Stimulated activated CD4-positive, alpha-beta T cell treated with anti-CD3 and anti-CD28 coated beads, Interleukin-2, amount 100 ng/mL, for 4 hours (primary cell): ENCODE measurements around the gene SLC6A6.

Experiments used
- DNase-seq: peaks from one replicate; pipeline ENCODE4 v3.0.0-alpha.2; 2020; ENCODE audit warnings: low read depth

Gene SLC6A6

DNA sequence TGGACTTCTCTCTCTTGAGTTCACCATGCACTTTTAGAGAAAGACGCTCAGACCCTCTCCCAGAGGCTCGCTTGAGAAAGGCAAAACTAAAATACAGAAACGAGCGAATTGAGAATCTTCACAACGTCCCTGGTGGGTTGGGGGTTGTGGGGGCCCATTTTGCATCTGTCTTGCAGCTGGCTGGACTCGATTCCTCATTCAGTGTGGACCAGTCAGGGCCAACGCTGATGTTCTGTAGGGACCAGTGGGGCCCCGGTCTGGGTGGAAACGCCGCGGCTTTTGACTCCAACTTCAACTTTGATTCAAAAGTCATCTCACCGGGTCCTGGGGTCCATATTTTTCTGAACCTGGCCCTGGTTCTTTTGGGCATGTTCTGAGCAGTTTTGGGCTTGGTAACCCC is 68.1 kb downstream of the SLC6A6 start:
- DNase-seq, result no peak

DNA sequence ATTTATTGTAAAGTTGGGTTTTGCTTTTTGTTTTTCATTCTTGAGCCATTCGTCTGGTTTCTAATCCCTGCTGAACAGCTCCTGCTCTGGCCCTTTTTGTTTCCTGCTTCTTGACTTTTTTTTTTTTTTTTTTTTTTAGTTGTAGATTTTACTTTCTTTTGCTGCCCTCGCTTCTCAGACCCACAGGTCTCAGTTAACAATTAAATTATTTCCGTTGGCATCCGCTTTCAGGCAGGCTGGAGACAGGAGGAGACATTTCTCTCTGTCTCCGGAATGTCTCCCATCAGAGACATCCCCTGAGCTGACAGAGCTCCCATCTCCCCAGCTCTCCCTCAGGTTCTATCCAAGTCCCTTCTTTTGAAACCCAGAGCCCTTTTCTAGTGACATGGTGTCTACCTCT is 68.6 kb downstream of the SLC6A6 start:
- DNase-seq, result no peak

DNA sequence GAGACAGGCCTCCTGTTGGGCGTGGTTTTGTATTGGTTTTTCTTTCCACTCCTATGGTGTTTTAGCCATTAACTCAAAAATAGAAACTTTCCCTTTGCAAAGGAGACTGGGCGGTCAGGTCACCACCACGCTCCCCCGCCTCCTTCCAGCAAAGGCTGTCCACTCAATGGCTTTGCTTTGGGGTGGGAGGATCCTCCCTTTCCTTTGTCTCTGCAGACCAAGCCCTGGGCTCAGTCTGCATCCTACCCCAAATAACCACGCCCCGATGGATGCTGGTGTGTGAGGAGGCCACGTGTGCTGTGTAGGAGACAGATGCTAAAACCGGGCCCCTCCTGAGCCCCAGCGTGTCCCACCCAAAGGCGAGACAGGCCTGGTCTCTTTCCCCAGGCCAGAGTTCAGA is 69.3 kb downstream of the SLC6A6 start:
- no peak for DNase-seq

DNA sequence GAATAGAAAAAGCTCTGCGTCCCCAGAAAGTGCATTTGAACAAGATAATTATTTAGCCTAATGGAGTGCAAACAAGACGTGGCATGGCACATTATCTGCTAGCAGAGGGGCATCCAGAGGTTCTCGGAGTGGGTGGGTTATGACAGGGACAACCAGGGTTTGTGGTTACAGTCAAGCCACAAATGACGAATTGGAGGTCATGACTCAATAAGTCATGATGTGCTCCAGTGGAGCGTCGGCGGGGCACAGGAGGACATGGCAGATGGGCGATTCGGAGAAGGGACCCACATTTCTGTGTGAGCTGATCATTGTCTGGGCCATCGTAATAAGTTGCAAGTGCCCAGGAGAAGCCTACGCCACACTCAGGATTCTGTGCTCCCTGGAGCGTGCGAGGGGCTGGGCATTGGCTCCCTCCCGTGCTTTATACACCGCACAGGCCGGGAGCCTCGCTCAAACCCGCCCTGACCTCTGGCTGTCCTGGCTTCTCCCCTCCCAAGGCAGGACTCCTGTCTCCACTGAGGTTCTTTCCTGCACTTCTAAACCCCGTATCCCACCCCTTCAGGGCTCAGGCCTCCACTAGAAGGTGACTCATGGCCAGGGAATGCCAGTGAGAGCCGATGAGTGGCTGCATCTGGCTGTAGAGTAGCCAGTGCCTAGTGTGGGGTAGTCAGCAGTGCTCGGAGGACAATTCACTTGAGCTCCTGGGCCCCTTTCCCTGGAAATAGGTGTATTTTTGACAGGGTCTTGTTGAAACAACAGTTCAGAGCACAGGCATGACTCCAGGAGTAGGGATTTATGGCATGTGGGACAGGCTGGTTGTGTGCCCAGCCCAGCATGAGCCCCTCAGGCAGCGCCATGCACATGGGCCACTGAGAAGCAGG is 70.3 kb downstream of the SLC6A6 start:
- no peak for DNase-seq

DNA sequence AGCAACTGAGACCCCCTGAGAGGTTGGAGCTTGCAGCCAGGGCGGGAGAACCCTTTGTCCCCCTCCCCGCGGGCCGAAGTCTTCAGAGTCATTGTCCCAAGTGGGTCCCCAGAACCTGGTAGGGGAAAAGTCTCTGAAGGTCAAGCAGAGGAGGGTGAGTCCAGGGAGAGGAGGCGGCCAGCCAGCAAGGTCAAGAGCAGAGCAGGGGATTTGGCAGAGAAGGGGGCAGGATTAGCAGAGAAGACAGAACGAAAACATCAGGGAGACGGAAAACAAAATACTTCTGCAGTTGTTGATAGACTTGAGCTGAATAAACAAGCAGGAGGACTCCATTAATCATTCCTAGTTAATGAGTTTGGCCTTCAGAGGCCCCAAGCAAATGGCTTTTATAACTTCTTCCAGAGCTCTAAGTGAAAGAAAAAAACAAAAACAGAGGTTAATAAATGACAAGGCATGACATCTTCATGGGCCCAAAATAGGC is 71.0 kb downstream of the SLC6A6 start:
- no peak for DNase-seq

DNA sequence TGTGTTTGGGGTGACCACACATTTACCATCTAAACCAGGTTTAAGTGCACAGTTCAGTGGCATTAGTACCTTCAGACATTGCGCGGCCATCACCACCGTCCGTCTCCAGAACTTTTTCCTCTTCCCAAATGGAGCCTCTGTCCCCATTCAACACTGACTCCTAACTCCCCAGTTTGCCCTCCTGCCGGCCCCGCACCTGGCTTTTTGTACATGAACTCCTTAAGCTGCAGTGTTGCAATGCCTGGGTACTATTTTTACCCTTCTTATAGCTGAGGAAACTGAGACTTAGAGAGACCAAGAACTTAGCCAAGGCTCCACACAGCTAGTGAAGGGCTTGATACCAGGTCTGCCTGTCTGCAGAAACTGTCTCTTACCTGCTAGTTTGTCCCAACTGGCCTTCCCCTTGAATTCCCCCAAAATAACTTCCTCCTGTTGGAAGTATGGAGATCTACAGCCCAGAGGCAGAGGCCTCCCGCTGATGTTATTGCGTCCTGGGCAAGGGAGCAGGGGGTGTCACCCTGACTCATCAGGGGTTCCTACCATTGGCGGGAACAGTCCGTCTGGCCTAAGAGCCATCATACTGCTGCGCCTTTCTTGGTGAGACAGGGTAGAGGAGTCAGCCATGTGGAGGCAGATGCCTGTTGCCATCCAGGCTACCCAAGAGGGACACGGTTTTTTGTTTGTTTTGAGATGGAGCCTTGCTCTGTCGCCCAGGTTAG is 72.1 kb downstream of the SLC6A6 start:
- no peak for DNase-seq

DNA sequence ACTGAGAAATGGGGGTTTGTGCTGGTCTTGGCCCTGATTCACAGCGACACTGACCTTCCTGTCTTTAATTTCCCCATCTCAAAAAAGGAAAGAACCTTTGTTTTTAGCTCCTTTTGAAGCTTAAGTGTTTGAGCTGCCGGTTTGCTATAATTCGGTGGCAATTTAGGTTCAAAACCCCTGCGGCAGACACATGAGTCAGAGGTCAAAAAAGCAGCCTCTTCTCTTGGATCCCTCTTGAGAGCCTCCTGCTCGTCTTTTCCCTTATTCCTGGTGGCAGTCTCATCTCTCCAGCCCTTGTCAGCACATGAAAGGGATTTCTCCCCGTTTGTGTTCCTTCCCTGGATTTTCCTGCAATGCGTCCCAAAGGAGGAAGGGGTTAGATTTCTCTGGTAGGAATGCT is 73.2 kb downstream of the SLC6A6 start:
- no peak for DNase-seq

DNA sequence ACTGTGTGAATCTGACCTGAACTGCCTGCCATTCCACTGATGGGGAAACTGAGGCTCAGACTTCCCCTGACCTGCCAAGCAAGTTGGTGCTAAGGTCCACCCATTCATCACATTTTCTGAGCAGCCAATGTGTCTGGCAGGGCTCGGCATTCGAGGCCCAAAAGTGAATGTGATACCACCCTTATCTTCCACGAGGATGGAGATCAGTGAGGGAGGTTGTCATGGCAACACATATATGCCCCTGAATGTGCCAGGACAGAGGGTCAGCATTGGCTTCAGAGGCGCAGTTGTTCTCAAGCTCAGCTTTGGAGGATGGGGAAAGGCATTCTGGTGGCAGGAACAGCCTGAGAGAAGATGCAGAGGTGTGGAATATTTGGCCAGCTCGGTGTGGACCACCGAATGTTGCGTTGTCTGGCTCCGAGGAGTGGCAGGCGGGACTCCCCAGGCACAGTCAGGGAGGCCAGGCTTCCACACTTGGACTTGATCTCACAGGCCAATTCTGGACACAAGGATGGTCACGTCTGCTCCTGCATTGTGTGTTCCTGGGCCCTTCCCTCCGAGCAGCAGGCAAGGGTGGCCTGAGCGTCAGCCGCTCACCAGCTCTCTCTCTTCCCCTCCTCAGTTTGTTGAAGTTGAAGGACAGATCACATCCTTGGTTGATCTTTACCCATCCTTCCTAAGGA is 74.3 kb downstream of the SLC6A6 start:
- DNase-seq, result no peak

DNA sequence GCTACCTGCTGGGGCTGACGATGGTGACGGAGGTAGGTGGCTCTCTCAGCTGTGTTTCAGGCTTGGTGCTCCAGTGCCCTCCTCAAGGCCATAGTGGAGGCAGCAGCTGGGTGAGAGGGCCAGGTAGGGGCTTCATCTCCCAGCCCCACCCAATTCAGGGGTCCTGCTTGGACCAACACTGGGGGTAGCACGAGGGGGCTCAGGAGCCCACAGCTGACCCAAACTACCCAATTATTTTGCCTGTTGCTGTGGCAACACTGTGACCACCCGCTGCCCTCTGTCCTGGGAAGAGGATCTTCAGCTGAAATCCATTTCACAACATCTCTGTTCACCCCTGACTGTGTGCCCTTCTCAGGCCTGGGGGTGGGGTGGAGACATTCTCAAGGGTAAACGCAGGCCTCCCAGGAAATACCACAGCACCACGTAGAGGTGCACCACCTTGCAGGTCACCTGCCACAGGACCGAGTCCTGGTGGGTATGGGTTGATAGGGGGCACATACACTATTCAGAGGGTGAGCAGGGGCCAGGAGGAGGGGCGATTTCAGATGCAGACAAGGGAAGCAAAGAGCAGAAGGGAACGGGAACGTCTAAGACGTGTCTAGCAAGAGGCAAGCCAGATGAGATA is 75.0 kb downstream of the SLC6A6 start:
- no peak for DNase-seq

DNA sequence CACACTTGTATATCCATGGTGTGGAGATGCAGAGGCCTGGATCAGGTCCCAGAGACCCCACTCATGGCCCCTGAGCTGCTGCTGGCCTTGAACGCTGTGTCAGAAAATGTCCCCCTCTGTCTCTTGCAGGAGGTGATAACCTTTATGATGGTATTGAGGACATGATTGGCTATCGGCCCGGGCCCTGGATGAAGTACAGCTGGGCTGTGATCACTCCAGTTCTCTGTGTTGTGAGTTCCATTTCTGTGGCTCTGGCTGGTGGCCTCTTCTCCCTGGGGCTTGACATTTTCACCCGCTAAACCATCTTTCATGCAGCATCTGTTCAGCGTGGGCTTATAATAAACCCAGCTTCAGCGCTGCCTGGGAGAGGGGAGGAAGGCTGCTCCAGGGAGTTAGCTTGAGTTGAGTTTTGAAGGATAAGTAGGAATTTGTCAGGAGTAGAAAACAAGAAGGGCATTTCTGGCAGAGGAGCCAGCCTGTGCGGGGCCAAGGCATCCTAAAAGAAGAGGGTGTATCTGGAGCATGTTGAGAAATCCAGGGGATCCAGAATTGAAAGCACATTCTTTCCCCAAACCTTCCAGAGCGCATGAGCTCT is 76.6 kb downstream of the SLC6A6 start:
- DNase-seq, result no peak

DNA sequence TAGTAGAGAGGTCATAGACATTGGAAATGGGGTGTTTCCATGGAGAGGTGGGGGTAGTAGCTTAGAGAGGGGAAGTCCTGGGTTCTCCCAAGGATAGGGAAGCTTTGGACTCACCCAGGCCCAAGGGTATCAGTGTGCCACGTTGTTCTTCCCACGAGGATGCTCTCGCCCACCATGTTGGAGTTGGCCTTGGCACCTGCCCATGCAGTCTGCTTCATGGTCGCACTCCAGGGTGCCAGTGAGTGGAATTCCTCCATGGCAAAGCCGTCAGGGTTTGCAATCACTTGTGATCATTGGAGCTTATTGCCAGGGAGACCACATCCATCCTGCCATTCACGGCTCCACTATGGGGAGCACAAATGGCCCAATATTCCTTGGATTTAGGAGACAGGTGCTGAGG is 77.2 kb downstream of the SLC6A6 start:
- no peak for DNase-seq

DNA sequence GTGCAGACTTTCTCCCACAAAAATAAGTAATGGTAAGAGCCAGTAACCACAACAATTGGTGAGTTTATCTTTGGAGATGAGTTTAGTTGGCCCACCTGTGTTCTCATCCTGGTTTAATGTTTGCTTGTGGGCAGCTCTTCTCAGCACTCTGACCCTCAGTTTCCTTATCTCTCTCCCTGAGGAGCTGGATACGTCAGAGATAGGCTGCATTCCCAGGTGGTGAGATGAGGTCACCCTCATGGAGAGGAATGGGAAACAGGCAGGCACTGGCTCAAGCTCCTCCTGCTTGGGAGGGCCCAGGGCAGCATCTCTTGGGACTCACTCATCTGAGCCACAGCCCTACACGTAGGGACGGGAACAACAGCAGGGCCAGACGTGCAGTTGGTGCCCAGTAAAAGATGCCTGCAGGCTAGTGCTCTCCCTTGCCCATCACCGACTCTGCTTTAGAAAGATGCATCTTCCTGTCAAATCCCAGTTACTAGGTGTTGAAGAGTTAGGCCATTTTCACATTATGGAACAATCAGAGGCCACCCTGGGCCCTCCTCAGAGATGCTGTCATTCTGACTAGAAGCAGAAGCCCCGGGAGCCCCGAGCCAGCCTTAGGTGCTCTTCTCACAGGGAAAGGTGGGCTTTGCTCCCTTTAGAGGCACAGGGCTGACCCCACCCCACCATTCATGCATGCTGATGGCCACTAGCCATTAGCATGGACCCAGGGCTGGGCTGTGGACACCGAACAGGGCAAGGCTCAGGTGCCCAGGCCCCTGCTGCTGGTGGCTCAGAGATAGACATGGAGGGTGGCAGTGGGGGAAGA is 78.0 kb downstream of the SLC6A6 start:
- DNase-seq, result no peak

DNA sequence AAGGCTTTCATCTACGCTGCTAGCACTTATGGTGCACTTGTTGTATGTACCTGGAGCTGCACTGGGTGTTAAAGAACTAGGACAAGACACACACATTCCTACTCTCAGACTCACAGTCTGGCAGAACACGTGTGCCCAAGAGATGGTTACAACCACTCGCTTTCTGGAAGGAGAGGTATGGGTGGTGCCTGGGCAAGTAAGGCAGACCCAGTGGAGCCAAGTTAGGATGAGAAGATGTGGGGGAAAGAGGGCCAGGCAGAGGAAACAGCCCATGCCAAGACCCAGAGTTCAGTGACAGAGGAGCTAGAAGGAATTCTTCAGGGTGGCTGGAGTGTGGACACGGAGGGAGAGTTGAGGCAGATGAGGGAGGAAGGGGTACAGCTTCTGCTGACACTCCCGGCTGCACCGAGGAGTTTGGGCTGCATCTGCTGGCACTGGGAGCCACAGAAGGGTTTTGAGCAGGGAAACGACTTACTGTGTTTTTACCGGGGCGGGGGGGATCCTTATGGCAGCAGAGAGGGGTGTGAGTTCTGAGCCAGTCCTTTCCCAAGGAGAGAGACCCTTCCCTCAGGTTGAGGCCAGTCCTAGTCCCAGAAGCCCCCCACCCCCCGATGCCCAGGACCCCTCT is 78.7 kb downstream of the SLC6A6 start:
- DNase-seq, result no peak

DNA sequence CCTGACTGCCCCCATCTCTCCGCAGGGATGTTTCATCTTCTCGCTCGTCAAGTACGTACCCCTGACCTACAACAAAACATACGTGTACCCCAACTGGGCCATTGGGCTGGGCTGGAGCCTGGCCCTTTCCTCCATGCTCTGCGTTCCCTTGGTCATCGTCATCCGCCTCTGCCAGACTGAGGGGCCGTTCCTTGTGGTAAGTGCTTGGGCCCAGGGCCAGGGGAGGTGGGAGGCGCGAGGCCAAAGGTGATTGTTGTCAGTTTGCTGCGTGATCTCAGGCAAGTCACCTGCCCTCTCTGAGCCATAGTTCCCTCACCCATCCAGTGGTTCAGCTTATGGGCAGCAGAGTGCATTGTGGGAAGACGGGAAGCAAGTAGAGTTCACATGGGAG is 79.2 kb downstream of the SLC6A6 start:
- DNase-seq, result no peak

DNA sequence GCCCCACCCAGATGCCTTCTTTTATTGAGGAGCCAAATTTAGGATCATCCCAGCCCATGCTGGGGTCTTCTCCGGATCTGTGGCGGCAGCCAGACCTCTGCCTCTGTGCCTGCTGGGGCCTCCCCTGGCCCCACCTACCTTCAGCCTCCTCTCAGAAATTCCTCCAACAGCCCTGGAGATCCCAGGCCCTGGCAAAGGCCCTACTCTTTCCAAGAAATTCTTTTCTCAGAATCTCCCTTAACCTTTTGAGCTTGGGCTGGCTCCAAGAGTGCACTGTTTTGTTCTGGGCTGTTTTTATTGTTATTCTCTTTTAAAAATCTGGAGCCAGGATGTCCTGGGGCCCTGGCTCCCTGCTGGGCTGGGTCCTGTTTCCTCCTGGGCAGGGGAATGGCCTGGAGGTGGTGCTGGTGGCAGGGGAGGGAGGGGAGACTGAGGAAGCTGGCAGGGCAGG is 79.9 kb downstream of the SLC6A6 start:
- DNase-seq, result no peak

DNA sequence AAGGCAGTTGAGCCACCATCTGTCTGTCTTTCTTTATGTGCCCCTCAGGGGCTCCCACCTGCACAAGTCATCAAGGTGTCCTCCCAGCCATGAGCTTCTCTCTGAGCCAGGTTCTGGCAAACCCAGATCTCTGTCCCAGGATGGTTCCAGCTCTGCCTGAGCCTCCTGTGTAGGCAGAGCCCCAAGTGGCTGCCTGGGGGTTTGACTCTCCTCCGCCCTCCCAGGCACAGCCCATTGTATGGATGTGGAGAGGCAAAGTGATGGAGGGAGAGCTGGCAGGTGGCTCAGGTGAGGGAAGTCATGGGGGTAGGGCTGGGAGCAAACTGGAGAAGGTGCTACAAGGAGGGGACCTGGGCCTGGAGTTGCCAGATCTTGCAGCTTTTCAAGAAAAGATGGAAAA is 80.9 kb downstream of the SLC6A6 start:
- DNase-seq, result no peak

DNA sequence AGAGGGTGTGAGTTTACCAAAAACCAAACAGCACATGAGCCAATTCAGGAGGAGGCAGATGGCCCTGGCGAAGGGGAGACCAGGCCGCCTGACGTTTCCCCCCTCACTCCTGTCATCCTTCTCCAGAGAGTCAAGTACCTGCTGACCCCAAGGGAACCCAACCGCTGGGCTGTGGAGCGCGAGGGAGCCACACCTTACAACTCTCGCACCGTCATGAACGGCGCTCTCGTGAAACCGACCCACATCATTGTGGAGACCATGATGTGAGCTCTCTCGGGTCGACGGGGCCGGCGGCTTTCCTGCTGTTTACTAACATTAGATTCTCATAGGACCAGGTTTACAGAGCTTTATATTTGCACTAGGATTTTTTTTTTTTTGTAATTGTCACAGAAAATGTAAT is 82.3 kb downstream of the SLC6A6 start:
- DNase-seq, result no peak

DNA sequence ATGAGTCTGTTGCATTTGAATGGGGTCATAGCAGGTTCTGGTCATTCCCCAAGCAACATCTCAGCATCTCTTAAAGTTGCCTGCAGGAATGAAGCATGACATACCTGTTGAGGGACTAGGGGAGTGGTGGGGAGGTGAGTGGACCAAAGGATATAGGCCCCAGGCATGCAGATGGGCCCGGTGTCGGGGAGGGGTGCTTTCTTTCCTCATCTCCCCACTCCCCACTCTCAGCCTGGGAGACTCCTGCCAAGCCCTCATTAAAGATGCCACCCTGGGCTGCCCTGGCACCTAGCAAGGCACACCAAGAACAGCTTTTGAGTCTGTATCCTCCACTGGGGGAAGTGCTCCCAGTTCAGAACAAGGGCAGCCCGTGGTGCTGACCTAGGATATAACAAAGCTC is 83.6 kb downstream of the SLC6A6 start:
- DNase-seq, result no peak

DNA sequence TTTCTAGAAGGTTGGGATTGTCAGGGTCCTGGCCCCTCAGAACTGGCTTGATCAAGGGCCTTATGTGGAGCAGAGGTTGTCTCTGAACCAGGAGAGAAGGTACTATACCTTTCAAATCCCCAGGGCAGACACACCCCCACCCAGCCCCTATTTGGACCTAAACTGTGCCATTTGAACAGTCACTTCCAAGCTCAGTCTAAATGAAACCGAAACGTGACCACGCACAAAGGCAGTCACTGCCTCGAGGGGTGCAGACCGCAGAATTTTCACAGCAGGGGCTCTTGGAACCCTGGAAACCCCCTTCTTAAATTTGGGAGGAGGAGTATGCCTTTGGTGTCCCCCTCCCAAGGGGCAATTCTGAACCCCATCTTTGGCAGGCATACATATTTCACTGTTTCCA is 84.1 kb downstream of the SLC6A6 start:
- DNase-seq, result no peak

DNA sequence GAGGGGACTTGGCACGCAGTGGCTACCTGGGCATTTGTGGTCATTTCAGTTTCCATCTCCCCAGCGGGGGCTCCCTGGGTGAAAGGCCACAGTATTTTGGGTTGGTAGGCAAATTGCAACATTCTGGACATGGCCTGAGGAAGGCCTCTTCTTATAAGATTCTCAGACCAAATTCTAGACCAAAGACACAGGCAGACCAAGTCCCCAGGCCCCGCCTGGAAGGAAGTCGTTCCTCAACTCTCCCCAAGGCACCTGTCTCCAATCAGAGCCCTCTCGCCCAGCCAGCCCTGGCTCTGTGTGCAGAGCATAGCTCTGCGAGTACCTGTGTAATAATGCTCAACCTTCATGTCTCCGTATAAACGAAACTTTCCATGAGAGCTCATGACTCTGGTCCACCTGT is 84.7 kb downstream of the SLC6A6 start:
- DNase-seq, result no peak

DNA sequence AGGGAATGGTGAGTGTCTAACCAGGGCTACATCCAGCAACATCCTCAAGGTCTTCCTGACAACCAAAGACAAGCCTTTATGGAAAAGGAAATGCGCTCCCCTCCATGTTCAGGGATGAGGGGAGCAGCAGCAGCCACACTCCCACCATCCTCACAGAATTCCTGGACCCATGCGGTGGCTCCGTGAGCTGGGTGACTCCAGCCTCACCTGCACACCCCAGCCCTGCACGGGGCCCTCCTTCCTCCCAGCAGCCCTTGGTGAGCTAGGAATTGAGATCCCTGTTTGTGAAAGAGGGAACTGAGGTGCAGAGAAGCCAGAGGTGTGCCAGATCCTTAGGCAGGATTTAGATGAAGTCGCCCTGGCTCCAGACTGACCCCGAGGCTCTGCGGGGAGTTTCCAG is 85.4 kb downstream of the SLC6A6 start:
- DNase-seq, result no peak
